GM12878 (cell line): Measurements from ENCODE around the gene GPRASP2. TPM values are rescaled to one million over a fixed set of nuclear protein-coding genes. Genes with fewer than 3 reads are reported as not detected.

Experiments used
- ATAC-seq: fragments of 200-7000 bp; cut with Tn5 transposase; 3 replicates; pipeline ENCODE4 v1.9.1; 2020; ENCODE audit warnings: mild to moderate bottlenecking, moderate library complexity
- Bru-seq: library from RNA; stranded (reverse); fragments of 400-500 nt; gene quantifications from one replicate; lab custom pipeline; 2021; lab: Mats Ljungman, UMichigan
- BruChase-seq, 2 experiments: library from RNA; stranded (reverse); fragments of 400-500 nt; gene quantifications; one replicate each; lab custom pipeline; 2021; lab: Mats Ljungman, UMichigan
- BruUV-seq: library from RNA; stranded (reverse); fragments of 400-500 nt; replicated peaks from 2 replicates; lab custom pipeline; 2021; lab: Mats Ljungman, UMichigan
- CTCF ChIA-PET: fragments of 300-600 bp; sonication (Branson Sonifier 250); formaldehyde crosslinking; extraction: SDS; loops from one replicate; lab custom pipeline; 2021; ENCODE audit warnings: inconsistent platforms; lab: Yijun Ruan, JAX
- POLR2A ChIA-PET: fragments of 350-600 bp; formaldehyde crosslinking; extraction: SDS; loops from one replicate; lab custom pipeline; 2021; ENCODE audit warnings: inconsistent platforms; lab: Charles Lee
- RAD21 ChIA-PET: fragments of 300-600 bp; sonication (Branson Sonifier 250); formaldehyde crosslinking; loops from one replicate; lab custom pipeline; 2023; ENCODE audit warnings: antibody characterized with exemption; ENCODE audit not compliant: unreplicated experiment; lab: Charles Lee
- SMC1A ChIA-PET: fragments of 300-600 bp; sonication (Branson Sonifier 250); formaldehyde crosslinking; loops from one replicate; lab custom pipeline; 2023; ENCODE audit not compliant: unreplicated experiment, uncharacterized antibody; lab: Charles Lee
- DNase-seq: peaks from one replicate; pipeline ENCODE4 v3.0.0-alpha.2; 2011; ENCODE audit warnings: low read depth, low spot score
- FAIRE-seq: peaks from 3 replicates; lab custom pipeline; 2011; peaks lifted over from hg19 to GRCh38; lab: Jason Lieb, UNC
- H2AFZ ChIP-seq: 2 replicates; pipeline ENCODE4 v1.6.0; 2011; ENCODE audit warnings: low read depth, low read length, control low read depth; ENCODE audit not compliant: control insufficient read depth
- H3K27ac ChIP-seq: 2 replicates; pipeline ENCODE4 v1.5.1; 2011; ENCODE audit warnings: control low read depth; ENCODE audit not compliant: control insufficient read depth, insufficient read depth
- H3K27me3 ChIP-seq, 2 experiments: replicated peaks in 1 of 2; 2 replicates each; pipeline versions ENCODE4 v1.6.0 to v1.6.1; 2011; ENCODE audit warnings: low read length in 1 of 2; ENCODE audit not compliant: control insufficient read depth in 2 of 2, insufficient read depth in 2 of 2
- H3K36me3 ChIP-seq, 2 experiments: 2 replicates each; pipeline ENCODE4 v1.5.1; 2011; ENCODE audit warnings: low read length in 1 of 2; ENCODE audit not compliant: control insufficient read depth in 2 of 2, insufficient read depth in 2 of 2
- H3K4me1 ChIP-seq: 2 replicates; pipeline ENCODE4 v1.6.1; 2011; ENCODE audit warnings: mild to moderate bottlenecking, low read length, moderate library complexity, mixed read lengths; ENCODE audit not compliant: control insufficient read depth, insufficient read depth
- H3K4me2 ChIP-seq: 2 replicates; pipeline ENCODE4 v1.6.0; 2011; ENCODE audit warnings: control low read depth; ENCODE audit not compliant: control insufficient read depth, insufficient read depth
- H3K4me3 ChIP-seq: fragments of 200-600 bp; sonication (generic); 2 replicates; pipeline ENCODE4 v1.5.1; 2016
- H3K79me2 ChIP-seq: 2 replicates; pipeline ENCODE4 v1.6.0; 2011; ENCODE audit warnings: low read length; ENCODE audit not compliant: control insufficient read depth, insufficient read depth
- H3K9ac ChIP-seq: 2 replicates; pipeline ENCODE4 v1.8.0; 2011; ENCODE audit warnings: low read length, control low read depth, mixed read lengths; ENCODE audit not compliant: control insufficient read depth, insufficient read depth
- H3K9me3 ChIP-seq: replicated peaks from 3 replicates; pipeline ENCODE4 v1.5.1; 2011; ENCODE audit warnings: mild to moderate bottlenecking, low read length; ENCODE audit not compliant: control insufficient read depth, insufficient read depth
- H4K20me1 ChIP-seq: 2 replicates; pipeline ENCODE4 v1.6.0; 2011; ENCODE audit not compliant: control insufficient read depth, insufficient read depth
- ASH2L ChIP-seq: fragments of 300-600, 200-600 bp; sonication (generic); IDR thresholded peaks from 2 replicates; pipeline ENCODE4 v1.6.1; 2017; ENCODE audit warnings: low read depth, mild to moderate bottlenecking, borderline replicate concordance
- BHLHE40 ChIP-seq, 2 experiments: fragments of 450-650 bp in 1 of 2; IDR thresholded peaks; 2 replicates each; pipeline ENCODE4 v1.6.1; 2011 to 2017; ENCODE audit warnings: low read depth in 2 of 2, borderline replicate concordance in 1 of 2, improper control_type of control experiment in 1 of 2, low read length in 1 of 2, mild to moderate bottlenecking in 1 of 2
- HDAC6 ChIP-seq: fragments of 200-600 bp; sonication (generic); IDR thresholded peaks from one replicate; pipeline ENCODE4 v1.8.0; 2017; ENCODE audit warnings: antibody characterized with exemption; ENCODE audit not compliant: unreplicated experiment
- HDGF ChIP-seq: fragments of 450-650 bp; IDR thresholded peaks from 2 replicates; pipeline ENCODE4 v1.6.1; 2016; ENCODE audit warnings: antibody characterized with exemption
- NBN ChIP-seq: fragments of 450-650 bp; IDR thresholded peaks from 2 replicates; pipeline ENCODE4 v1.6.1; 2016
- NFYB ChIP-seq: IDR thresholded peaks from 2 replicates; pipeline ENCODE4 v1.6.1; 2011; ENCODE audit warnings: low read depth, mild to moderate bottlenecking, low read length, improper control_type of control experiment, moderate library complexity; ENCODE audit not compliant: insufficient read depth
- NKRF ChIP-seq: fragments of 450-650 bp; conservative IDR thresholded peaks from 2 replicates; pipeline ENCODE4 v1.6.1; 2017; ENCODE audit warnings: mild to moderate bottlenecking, moderate library complexity
- NR2C2 ChIP-seq: IDR thresholded peaks from 2 replicates; pipeline ENCODE4 v1.6.1; 2011; ENCODE audit warnings: borderline replicate concordance, low read depth; ENCODE audit not compliant: control insufficient read depth, insufficient read length
- NR2F1 ChIP-seq: fragments of 450-650 bp; conservative IDR thresholded peaks from 2 replicates; pipeline ENCODE4 v1.6.1; 2017; ENCODE audit warnings: mild to moderate bottlenecking
- PBX3 ChIP-seq: IDR thresholded peaks from 2 replicates; pipeline ENCODE4 v1.6.1; 2011; ENCODE audit warnings: mild to moderate bottlenecking, low read depth, low read length, moderate library complexity; ENCODE audit not compliant: insufficient replicate concordance
- SIX5 ChIP-seq: IDR thresholded peaks from 2 replicates; pipeline ENCODE4 v1.6.1; 2011; ENCODE audit warnings: mild to moderate bottlenecking, low read depth, low read length, moderate library complexity; ENCODE audit not compliant: severe bottlenecking
- TCF3 ChIP-seq: IDR thresholded peaks from 2 replicates; pipeline ENCODE4 v1.6.1; 2012; ENCODE audit warnings: low read depth, mild to moderate bottlenecking, low read length, borderline replicate concordance; ENCODE audit not compliant: insufficient read depth
- ZBTB11 ChIP-seq: fragments of 450-650 bp; formaldehyde crosslinking; IDR thresholded peaks from 2 replicates; pipeline ENCODE4 v1.5.0; 2022; ENCODE audit warnings: mild to moderate bottlenecking, missing genetic modification characterization
- WGBS: methylation state at CpG from one replicate; pipeline ENCODE4 v1.1.6; 2016; ENCODE audit warnings: low lambda C conversion rate; ENCODE audit not compliant: insufficient replicate concordance, insufficient coverage; ENCODE audit errors: missing lambda C conversion rate; 5-methylcytosine and 5-hydroxymethylcytosine counted together
- in situ Hi-C: fragments of 300-500 bp; cut with MboI; formaldehyde crosslinking; loops from 9 replicates; pipeline ENCODE4 v1.14.3; 2018; ENCODE audit warnings: mixed read lengths
- intact Hi-C: fragments of 100-400 bp; cut with micrococcal nuclease; formaldehyde crosslinking; loops from one replicate; pipeline ENCODE4 v1.14.2; 2022; ENCODE audit not compliant: unreplicated experiment
- long read RNA-seq, 2 experiments: library from polyadenylated mRNA; unstranded; transcript quantifications; one replicate each; pipeline ENCODE4 v2.0.0, GENCODE V29; 2019 to 2020
- polyA minus RNA-seq, 3 experiments: library from RNA; depleted of rRNA, polyadenylated mRNA; stranded (reverse); fragments of >200 nt; gene quantifications; 2 replicates each; pipeline ENCODE4 v1.2.3, GENCODE V29; 2011
- polyA plus RNA-seq, 11 experiments: library from polyadenylated mRNA; depleted of rRNA in 4 of 11; unstranded in 6 of 11; stranded (reverse) in 5 of 11; fragments of >200 nt; fragmentation: Nextera tagmentation in 4 of 11; fragmentation: Illumina TruSeq in 1 of 11; extraction: Ambion mirVana in 4 of 11; extraction: Trizol in 1 of 11; gene quantifications; 1 replicate in 1 of 11; 2 replicates in 10 of 11; pipeline versions ENCODE4 v1.2.1 to v1.2.3, GENCODE V29; 2011 to 2016; ENCODE audit warnings: inconsistent platforms in 2 of 11, missing spikeins in 2 of 11, low read depth in 1 of 11
- total RNA-seq, 4 experiments: library from RNA; depleted of rRNA in 3 of 4; stranded (reverse); fragments of >200 nt in 3 of 4; fragmentation: Illumina TruSeq in 1 of 4; extraction: Trizol in 1 of 4; gene quantifications; 2 replicates each; pipeline versions ENCODE4 v1.2.1 to v1.2.3, GENCODE V29; 2013 to 2021

The GPRASP2 gene
- 0.76 and 0.98 TPM in 2 replicates for total RNA-seq (2013; cell fraction: nucleolus; rRNA removed)
- total RNA-seq (2014; rRNA removed) (0.11 and 0.33 TPM in 2 replicates), total RNA-seq (2014; rRNA removed; fragmentation: Illumina TruSeq; extraction: Trizol) (0.22 and 0.23 TPM in 2 replicates), total RNA-seq (2021) (0.26 and 0.29 TPM in 2 replicates), polyA plus RNA-seq (2011; rRNA removed) (0.27 and 0.45 TPM in 2 replicates), polyA plus RNA-seq (2014; fragmentation: Illumina TruSeq; extraction: Trizol) (0.06 and 0.19 TPM in 2 replicates), polyA plus RNA-seq (2014; fragmentation: Nextera tagmentation; extraction: Ambion mirVana) (under 1 TPM in 1 of 2 experiments, not detected in 1; 0.18 TPM), polyA plus RNA-seq (2014; rRNA removed) (0.08 and 0.46 TPM in 2 replicates), polyA plus RNA-seq (2016; fragmentation: Nextera tagmentation; extraction: Ambion mirVana) (under 1 TPM; 0.16 to 0.27 TPM), polyA minus RNA-seq (2011; rRNA and poly(A)+ RNA removed) (0.36 and 0.73 TPM in 2 replicates), Bru-seq, nascent RNA (percentile 24 among the genes with signal in this experiment), BruChase-seq, experiment 1, labeled RNA remaining after a 6-hour chase (percentile 37 among the genes with signal in this experiment), BruChase-seq, experiment 2, labeled RNA remaining after a 2-hour chase (percentile 39 among the genes with signal in this experiment)
- polyA plus RNA-seq (2011; ENCODE audit: low read depth) = 0.25 TPM
- polyA plus RNA-seq (2011; cell fraction: cytosol; rRNA removed) = 0.17 and 0.18 TPM in 2 replicates
- 0.24 and 0.32 TPM in 2 replicates for polyA plus RNA-seq (2011; cell fraction: nucleus; rRNA removed)
- polyA plus RNA-seq (2012) = 0.30 and 0.44 TPM in 2 replicates
- not detected in 2 replicates for polyA minus RNA-seq (2011; cell fraction: cytosol; rRNA and poly(A)+ RNA removed)
- polyA minus RNA-seq (2011; cell fraction: nucleus; rRNA and poly(A)+ RNA removed) = 0.19 TPM in 1 of 2 replicates, not detected in the other
- long read RNA-seq, experiment 1 = 0 reads
- long read RNA-seq, experiment 2 = 0 reads

GRCh38 chrX:102712216-102712966 lies at the start of gene GPRASP2:
Gene GPRASP2, plus strand, starts transcription at chrX:102712448. Its CDS starts 2,422 bp downstream, at chrX:102714870.
- 0 out of 2 replicates have a peak within 1 kb of the TSS, but pooled peaks have one; percentile 7 for H2AFZ ChIP-seq
- BruUV-seq = no TSS peak
- DNase-seq = no peak
- H4K20me1 ChIP-seq = no peaks in the 10 kb centered on the region
- in situ Hi-C loops = no loop called here
- FAIRE-seq = no peak
- H3K4me2 ChIP-seq = 0 out of 2 replicates have a peak within 1 kb of the TSS, but pooled peaks have one; percentile 17
- ChIA-PET CTCF (no interaction called here), POLR2A (no interaction called here), RAD21 (no interaction called here), SMC1A (no interaction called here)
- no peaks in the 10 kb centered on the region for H3K79me2 ChIP-seq
- no peaks in the 10 kb centered on the region for H3K9me3 ChIP-seq
- no peak within 1 kb of the TSS for H3K4me3 ChIP-seq
- H3K27ac ChIP-seq = no peak within 1 kb of the TSS
- no peaks in the 10 kb centered on the region for H3K27me3 ChIP-seq
- H3K4me1 ChIP-seq = no peaks in the 10 kb centered on the region
- intact Hi-C loops = no loop called here
- H3K36me3 ChIP-seq = no peaks in the 10 kb centered on the region
- 51% methylated on average over 47 of the region's 68 CpGs for WGBS
- H3K9ac ChIP-seq = no peak within 1 kb of the TSS
- no peak for ATAC-seq
- no peak for TF ChIP-seq HDGF
- no peak for TF ChIP-seq ASH2L
- no peak for TF ChIP-seq HDAC6
- TF ChIP-seq NBN = no peak
- TF ChIP-seq NR2F1 = no peak
- TF ChIP-seq SIX5 = no peak
- TF ChIP-seq NFYB = no peak
- no peak for TF ChIP-seq NR2C2
- TF ChIP-seq PBX3 = no peak
- TF ChIP-seq TCF3 = no peak
- TF ChIP-seq ZBTB11 = no peak
- TF ChIP-seq BHLHE40 (IDR thresholded peaks at IDR 0.05; ENCODE audit: borderline replicate concordance in 1 of 2, low read depth in 2 of 2, low read length in 1 of 2) = no peak
- no peak for TF ChIP-seq NKRF
